AG04450 (cell line): ENCODE measurements around the gene MEF2A. TPM values are rescaled to one million over a fixed set of nuclear protein-coding genes. Genes with fewer than 3 reads are reported as not detected.

Source experiments
- CTCF ChIA-PET: fragments of 300-600, 350-600 bp; formaldehyde crosslinking; extraction: SDS; loops from one replicate; lab custom pipeline; 2022; ENCODE audit warnings: antibody characterized with exemption, inconsistent platforms; lab: Charles Lee
- POLR2A ChIA-PET: fragments of 350-600 bp; formaldehyde crosslinking; extraction: SDS; loops from one replicate; lab custom pipeline; 2021; ENCODE audit warnings: antibody characterized with exemption, inconsistent platforms; lab: Yijun Ruan, JAX
- DNase-seq: peaks from one replicate; pipeline ENCODE4 v3.0.0-alpha.2; 2011; ENCODE audit warnings: low read depth, low spot score
- H3K27ac ChIP-seq: one replicate; pipeline ENCODE4 v1.5.1; 2012; ENCODE audit warnings: low read depth, low read length, control low read depth
- H3K27me3 ChIP-seq: one replicate; pipeline ENCODE4 v1.6.0; 2012; ENCODE audit warnings: low read length; ENCODE audit not compliant: control insufficient read depth, insufficient read depth
- H3K4me3 ChIP-seq: 2 replicates; pipeline ENCODE4 v1.5.1; 2011; ENCODE audit warnings: mild to moderate bottlenecking, low read depth, low read length, control low read depth
- H3K9me3 ChIP-seq: 2 replicates; pipeline ENCODE4 v1.5.1; 2012; ENCODE audit warnings: low read length; ENCODE audit not compliant: control insufficient read depth, insufficient read depth
- CTCF ChIP-seq: IDR thresholded peaks from 2 replicates; pipeline ENCODE4 v1.5.1; 2011; ENCODE audit warnings: low read depth, low read length, control low read depth, inconsistent platforms
- polyA plus RNA-seq: library from polyadenylated mRNA; depleted of rRNA; stranded (reverse); fragments of >200 nt; gene quantifications from 2 replicates; pipeline ENCODE4 v1.2.3, GENCODE V29; 2011

The MEF2A gene
- polyA plus RNA-seq, 1 experiment, result 40.9 TPM

GRCh38 chr15:99632521-99632920 lies 66.7 kb downstream of the MEF2A start:
- POLR2A ChIA-PET, result no interaction called here
- no peak for DNase-seq
- Histone ChIP-seq H3K9me3 (peaks cover 4% of the 10 kb centered on the region; the same call in 1 of the 2 replicates), H3K27me3 (no peaks in the 10 kb centered on the region), H3K4me3 (no peak overlapping the region), H3K27ac (no peak overlapping the region)
- CTCF ChIA-PET, result interaction anchor here (1.2 kb wide), 1 partner anchor 72 kb away, joined by 6 read pairs; no protein-coding TSS in a partner anchor
- TF ChIP-seq CTCF, result no peak

GRCh38 chr15:99633655-99634054 lies 67.9 kb downstream of the MEF2A start:
- POLR2A ChIA-PET, result no interaction called here
- no peak for TF ChIP-seq CTCF
- CTCF ChIA-PET, result interaction anchor here (1.2 kb wide), 1 partner anchor 71 kb away, joined by 6 read pairs; no protein-coding TSS in a partner anchor
- Histone ChIP-seq H3K4me3 (no peak overlapping the region), H3K27ac (no peak overlapping the region), H3K9me3 (peaks cover 4% of the 10 kb centered on the region; the same call in 1 of the 2 replicates), H3K27me3 (no peaks in the 10 kb centered on the region)
- no peak for DNase-seq

GRCh38 chr15:99634576-99634975 lies 68.8 kb downstream of the MEF2A start:
- no peak for TF ChIP-seq CTCF
- no peak overlapping the region for H3K27ac ChIP-seq
- POLR2A ChIA-PET, result no interaction called here
- H3K4me3 ChIP-seq, result no peak overlapping the region
- CTCF ChIA-PET, result no interaction called here
- DNase-seq, result no peak
- no peaks in the 10 kb centered on the region for H3K27me3 ChIP-seq
- H3K9me3 ChIP-seq, result peaks cover 4% of the 10 kb centered on the region; the same call in 1 of the 2 replicates

- DNase-seq, result no peak
- H3K9me3 ChIP-seq, result peaks cover 4% of the 10 kb centered on the region; the same call in 1 of the 2 replicates
- H3K27ac ChIP-seq, result no peak overlapping the region
- H3K27me3 ChIP-seq, result no peaks in the 10 kb centered on the region
- TF ChIP-seq CTCF, result no peak
- ChIA-PET CTCF (no interaction called here), POLR2A (no interaction called here)
- no peak overlapping the region for H3K4me3 ChIP-seq
Measured at GRCh38 chr15:99635145-99635544, 69.4 kb downstream of the MEF2A start.

GRCh38 chr15:99635794-99636193 lies 70.0 kb downstream of the MEF2A start:
- Histone ChIP-seq H3K27ac (no peak overlapping the region), H3K4me3 (no peak overlapping the region), H3K27me3 (no peaks in the 10 kb centered on the region), H3K9me3 (peaks cover 4% of the 10 kb centered on the region; the same call in 1 of the 2 replicates)
- POLR2A ChIA-PET, result no interaction called here
- CTCF ChIA-PET, result no interaction called here
- no peak for TF ChIP-seq CTCF
- DNase-seq, result no peak
